Putamen (tissue), 1 donor: ENCODE results near the gene GDF2.

Experiments
- DNase-seq: peaks from one replicate; pipeline ENCODE4 v3.0.0-alpha.2; 2016; ENCODE audit warnings: low spot score

GDF2 gene

DNA sequence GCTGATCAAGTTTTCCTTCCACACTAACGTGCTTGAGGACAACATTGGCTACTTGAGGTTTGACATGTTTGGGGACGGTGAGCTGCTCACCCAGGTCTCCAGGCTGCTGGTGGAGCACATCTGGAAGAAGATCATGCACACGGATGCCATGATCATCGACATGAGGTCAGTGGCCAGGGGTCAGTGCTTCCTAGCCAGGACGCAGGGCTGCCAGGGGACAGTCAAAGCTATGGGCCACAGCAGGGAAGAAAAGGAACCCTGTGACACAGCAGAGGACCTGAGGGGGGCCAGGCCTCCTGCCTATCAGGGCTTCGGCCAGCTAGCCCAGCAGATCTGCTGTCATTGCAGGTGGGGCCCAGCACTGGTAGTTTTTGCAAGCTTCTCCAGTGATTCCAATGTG is 31.1 kb downstream of the GDF2 start:
- DNase-seq, result no peak

DNA sequence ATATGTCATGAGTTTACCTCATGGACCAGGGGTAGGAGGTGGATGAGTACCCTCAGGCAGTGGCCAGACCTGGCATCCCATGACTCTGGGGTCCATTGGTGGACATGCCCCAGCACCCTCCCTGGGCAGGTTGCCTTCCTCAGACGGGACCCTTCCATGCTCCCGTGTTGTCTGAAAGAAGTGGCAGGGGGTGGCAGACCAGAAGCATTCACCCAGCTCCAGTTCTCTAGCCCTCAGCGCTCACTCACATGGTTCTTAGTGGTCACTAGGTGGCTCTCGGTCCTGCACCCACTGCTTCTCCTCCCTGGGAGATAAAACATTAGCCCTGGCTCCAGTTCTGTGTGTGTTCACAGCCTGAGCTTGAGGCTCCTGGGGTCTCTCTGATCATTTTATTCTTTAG is 31.9 kb downstream of the GDF2 start:
- DNase-seq, result no peak

DNA sequence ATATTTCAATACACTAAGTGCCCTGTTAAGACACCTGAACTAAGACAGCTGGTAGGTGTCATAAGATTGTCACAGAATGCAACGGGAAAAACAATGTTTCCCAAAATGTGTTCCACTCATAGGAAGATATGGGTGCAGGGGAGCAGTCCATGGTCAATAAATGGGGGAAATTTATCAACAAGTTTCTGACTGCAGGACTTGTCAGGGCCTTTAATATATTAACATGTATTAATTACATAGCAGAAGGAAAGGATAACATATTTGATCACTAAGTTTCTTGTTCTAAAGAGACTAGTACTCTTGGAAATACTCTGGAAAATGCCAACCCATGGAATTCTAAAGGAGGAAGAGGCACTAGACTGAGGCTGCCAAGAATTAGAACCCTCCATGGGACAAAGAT is 32.6 kb downstream of the GDF2 start:
- no peak for DNase-seq

- no peak for DNase-seq
These were observed 34.5 kb downstream of the GDF2 start for GRCh38 chr10:47356708-47357107.

DNA sequence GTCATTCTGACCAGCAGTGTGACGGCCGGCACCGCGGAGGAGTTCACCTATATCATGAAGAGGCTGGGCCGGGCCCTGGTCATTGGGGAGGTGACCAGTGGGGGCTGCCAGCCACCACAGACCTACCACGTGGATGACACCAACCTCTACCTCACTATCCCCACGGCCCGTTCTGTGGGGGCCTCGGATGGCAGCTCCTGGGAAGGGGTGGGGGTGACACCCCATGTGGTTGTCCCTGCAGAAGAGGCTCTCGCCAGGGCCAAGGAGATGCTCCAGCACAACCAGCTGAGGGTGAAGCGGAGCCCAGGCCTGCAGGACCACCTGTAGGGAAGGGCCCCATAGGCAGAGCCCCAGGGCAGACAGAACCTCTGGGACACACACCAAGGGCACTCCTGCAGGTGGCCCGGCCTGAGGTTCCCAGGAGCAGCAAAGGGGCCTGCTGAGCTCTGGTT is 34.9 kb downstream of the GDF2 start:
- DNase-seq, result no peak

DNA sequence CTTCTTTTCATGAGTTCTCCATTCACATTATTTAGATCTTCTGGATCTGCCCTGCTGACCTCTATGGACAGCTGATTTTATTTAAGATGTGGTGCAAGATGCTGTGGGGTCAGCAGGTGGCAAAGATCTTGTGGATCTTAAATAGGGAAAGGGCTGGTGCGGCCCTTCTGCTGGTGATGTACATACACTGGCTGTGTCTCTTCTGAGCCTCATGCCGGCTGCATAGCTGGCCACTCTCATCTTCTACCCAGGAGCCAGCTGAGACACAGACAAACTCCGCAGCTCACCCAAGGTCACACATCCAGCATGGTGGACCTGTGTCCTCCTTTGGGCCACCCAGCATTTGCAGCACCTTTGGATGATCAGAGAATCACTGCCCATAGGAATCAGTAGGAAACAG is 35.7 kb downstream of the GDF2 start:
- DNase-seq, result no peak

GRCh38 chr10:47358457-47358856 is 36.2 kb downstream of the GDF2 start:
- DNase-seq, result no peak

DNA sequence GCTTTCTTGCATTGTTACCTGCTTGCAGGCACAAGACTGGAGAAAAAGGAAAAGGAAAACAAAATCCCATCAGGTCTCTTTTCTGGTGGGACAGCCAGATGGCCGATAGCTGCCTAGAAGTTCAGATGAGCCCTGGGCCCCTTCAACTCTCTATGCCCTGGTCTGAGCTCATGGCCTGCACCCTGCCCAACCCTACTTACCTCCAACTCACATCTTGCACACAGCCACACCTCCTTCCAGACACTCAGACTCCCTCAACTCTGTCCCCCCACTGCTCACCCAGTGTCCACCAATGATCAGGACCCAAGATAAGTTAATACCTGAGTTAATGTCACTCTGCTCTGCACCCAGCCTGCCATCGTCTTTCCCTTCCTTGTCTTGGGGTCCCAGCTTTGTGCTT is 36.8 kb downstream of the GDF2 start:
- DNase-seq, result no peak

DNA sequence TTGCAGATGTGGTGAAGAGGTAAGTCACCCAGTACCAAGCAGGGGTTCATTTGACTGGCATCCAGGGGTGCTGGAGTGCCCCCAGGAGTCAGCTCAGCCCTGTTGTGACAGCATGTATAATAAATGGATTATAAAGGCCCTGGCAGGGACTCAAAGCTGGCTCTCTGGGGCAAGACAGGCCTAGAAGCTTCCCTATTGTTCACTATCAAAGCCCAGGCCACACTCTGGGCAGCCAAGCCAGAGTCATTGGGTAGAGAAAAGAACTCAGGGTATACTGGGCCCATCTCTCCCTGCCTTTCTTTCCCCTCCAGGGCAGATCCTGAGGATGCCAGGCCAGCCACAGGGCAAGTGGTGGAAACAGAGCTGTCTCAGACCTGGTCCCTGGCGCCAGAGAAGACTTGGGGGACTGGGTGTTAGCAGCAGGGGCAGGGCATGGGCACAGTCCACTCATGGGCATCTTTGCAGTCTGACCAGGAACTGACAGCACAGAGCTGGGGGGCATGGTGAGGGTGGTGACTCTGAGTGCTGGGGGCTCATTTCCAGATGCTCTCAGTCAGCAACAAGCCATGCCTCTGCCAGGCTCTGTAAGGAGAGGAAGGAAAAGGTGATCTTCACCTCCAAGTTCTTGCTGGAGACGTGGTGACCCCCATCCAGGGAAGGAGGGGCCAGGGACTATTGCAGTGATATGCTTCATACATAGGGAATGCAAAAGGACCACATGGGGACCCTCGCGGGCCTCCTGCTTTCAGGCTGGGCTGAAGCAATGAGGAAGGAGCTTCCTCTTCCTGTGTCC is 37.6 kb downstream of the GDF2 start:
- DNase-seq, result no peak

GRCh38 chr10:47360419-47361040 is 38.3 kb downstream of the GDF2 start:
- no peak for DNase-seq

GRCh38 chr10:47361293-47361692 is 39.0 kb downstream of the GDF2 start:
- no peak for DNase-seq

GRCh38 chr10:47362199-47362598 is 39.9 kb downstream of the GDF2 start:
- DNase-seq, result no peak

DNA sequence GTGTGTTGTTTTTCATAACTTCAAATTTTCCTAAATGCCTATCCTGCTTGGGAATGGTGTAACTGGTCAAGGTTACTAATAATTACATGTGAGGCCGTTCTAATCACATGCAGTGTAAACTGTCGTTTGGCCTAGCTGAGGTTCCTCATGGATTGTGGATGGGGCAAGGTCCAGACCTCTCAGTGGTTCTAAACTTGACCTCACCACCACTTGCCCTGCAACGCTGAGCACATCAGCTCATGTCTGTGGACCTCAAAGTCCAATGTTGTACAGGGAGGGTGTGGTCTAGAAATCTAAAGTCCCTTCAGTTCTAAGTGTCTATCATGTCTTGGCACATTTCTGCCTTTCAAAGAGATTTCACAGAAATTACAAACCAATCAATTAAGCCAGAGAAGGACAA is 41.5 kb downstream of the GDF2 start:
- DNase-seq, result no peak

GRCh38 chr10:47364366-47364765 is 42.1 kb downstream of the GDF2 start:
- no peak for DNase-seq

- no peak for DNase-seq
These were observed 42.7 kb downstream of the GDF2 start for GRCh38 chr10:47364911-47365310.

GRCh38 chr10:47365431-47366180 is 43.4 kb downstream of the GDF2 start:
- no peak for DNase-seq

DNA sequence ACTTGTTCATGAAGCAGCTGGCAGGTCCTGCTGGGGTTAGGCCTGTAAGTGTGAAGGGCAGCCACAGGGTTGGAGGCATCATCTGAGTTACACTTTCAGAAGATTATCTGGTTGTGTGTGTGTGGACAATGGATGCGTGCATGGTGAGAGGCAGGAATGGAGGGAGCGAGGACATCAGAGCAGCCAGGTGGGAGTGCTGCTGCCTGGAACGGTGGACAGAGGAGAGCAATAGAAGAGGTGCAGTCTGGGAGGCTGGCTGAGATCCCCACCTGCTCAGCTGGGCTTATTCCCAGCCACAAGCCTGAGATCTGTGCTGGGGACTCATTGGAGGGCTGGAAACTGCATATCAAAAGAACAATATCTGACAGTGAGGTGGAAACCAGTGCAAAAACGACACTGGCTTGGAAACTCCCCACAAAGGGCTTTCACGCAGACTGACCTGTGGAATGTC is 44.0 kb downstream of the GDF2 start:
- no peak for DNase-seq

DNA sequence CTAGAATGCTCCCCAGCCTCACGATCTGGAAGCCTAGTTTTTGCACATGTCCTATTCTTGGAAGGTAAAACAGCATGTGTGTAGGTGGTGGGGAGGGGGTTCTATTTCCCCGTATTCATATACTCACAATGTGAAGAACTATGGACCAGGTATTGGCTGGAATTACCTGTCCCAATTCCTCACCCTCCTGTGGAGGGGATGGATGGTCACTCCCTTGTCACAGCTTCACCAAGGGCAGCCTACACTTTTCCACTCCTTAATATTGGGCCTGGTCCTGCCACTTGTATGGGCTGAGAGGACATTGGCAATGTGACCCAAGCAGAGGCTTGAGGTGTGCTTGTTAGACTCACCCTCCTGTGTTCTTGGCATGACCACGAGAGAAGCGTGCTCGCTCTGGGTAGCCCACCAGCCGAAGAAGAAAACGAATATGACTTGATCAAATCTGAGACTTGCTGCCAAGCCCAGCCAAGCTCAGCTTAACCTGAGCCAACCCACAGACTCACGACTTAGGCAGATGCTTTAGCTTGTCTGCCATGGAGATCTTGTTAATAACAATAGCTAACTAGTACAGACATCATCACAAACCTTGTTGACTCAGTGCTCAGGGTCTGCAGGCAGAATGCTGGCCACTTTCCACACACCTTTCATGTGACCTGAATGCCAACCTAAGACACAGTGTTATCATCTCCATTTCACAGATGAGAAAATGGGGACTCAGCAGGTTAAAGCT is 44.6 kb downstream of the GDF2 start:
- DNase-seq, result no peak

- no peak for DNase-seq
These were observed 45.4 kb downstream of the GDF2 start for GRCh38 chr10:47367646-47368045.

- DNase-seq, result no peak
These were observed 46.4 kb downstream of the GDF2 start for GRCh38 chr10:47368431-47369180.

DNA sequence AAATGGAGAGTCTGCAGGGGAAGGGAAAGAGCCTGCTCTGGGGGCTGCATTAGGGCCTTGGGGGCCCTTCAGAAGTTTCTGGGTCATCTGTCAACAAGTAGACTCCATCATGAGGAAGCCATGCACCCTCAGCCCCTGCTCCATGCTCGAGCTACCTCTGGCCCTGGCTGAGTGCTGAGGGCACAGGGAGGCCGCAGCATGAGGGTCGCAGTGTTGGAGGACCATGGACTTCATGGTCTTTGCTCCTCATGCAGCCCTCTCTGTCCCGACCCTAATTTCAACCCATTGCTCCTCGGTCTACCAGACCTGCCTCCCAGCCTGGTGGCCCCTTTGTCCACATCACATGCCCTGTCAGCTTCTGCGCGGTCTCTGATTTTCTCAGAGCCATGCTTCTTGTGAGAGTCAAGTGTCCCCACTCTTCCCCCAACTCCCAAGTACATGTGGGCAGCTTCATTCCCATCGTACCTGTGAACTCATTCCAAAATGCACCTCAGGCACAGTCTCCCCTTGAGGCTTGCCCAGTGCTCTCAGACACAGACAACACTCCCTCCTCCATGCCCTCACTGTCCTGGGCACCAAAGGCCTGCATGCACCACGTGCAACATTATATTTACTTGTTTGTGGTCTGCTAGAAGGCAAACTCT is 47.1 kb downstream of the GDF2 start:
- DNase-seq, result no peak
